ENCODE data around the gene OPCML. TPM values are rescaled to one million over a fixed set of nuclear protein-coding genes. Genes with fewer than 3 reads are reported as not detected.

The OPCML gene
- total and polyA plus RNA-seq, 2 experiments from 2014 or later = 1.2 to 4.4 TPM

DNA sequence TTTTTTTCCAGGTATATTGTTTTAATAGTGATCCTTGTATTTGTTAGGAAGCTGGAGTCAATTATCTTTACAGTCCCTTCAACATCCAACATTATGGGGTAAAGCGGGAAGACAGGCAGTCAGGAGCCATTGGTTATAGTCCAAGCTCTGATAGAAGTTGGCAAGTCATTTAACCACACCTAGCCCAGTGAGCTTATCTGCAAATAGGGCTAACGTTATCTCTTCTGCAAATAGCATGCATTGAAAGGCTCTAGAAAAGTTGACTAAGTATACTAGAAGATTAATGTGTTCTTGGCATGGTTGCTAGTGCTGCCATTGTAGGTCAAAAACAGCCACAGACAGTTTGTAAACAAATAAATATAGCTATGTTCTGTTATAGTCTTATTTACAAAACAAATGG, 520.7 kb downstream of the OPCML start:
- peaks cover 14% of the 10 kb centered on the region for H3K4me1 ChIP-seq (ENCODE audit: insufficient read depth)
- no peaks in the 10 kb centered on the region for H3K27me3 ChIP-seq (ENCODE audit: insufficient read depth)

More for the DNA sequence above, 520.7 kb downstream of the OPCML start:
- Mint-ChIP-seq H3K4me1 (peaks cover 13% of the 10 kb centered on the region), H3K36me3 (ENCODE audit: low read depth) (no peaks in the 10 kb centered on the region; the same call in 2 of the 3 replicates), H3K27ac (no peak overlapping the region), H3K27me3 (ENCODE audit: insufficient read depth, low read depth, poor library complexity) (peaks cover 2% of the 10 kb centered on the region), H3K9me3 (peaks cover 3% of the 10 kb centered on the region; the same call in 1 of the 3 replicates), H3K4me3 (no peak overlapping the region)
- ATAC-seq (no peak), DNase-seq (ENCODE audit: low spot score) (no peak)
- Histone ChIP-seq H2AFZ (no peak overlapping the region), H4K20me1 (replicated peaks; ENCODE audit: insufficient read depth) (no peaks in the 10 kb centered on the region), H3K4me3 (no peak overlapping the region), H3K79me2 (replicated peaks; ENCODE audit: insufficient read depth) (no peaks in the 10 kb centered on the region), H3K4me2 (no peak overlapping the region), H3K27ac (ENCODE audit: low read depth) (no peak overlapping the region), H3K36me3 (ENCODE audit: insufficient read depth) (no peaks in the 10 kb centered on the region), H3F3A (replicated peaks; ENCODE audit: low read depth) (no peaks in the 10 kb centered on the region), H3K9me2 (ENCODE audit: insufficient read depth) (peaks cover 5% of the 10 kb centered on the region; the same call in 1 of the 2 replicates)
- TF ChIP-seq ZNF331 (CRISPR knock-in tag; IDR thresholded peaks at IDR 0.05; ENCODE audit: low read depth) = no peak
- TF ChIP-seq, protein P1, sequence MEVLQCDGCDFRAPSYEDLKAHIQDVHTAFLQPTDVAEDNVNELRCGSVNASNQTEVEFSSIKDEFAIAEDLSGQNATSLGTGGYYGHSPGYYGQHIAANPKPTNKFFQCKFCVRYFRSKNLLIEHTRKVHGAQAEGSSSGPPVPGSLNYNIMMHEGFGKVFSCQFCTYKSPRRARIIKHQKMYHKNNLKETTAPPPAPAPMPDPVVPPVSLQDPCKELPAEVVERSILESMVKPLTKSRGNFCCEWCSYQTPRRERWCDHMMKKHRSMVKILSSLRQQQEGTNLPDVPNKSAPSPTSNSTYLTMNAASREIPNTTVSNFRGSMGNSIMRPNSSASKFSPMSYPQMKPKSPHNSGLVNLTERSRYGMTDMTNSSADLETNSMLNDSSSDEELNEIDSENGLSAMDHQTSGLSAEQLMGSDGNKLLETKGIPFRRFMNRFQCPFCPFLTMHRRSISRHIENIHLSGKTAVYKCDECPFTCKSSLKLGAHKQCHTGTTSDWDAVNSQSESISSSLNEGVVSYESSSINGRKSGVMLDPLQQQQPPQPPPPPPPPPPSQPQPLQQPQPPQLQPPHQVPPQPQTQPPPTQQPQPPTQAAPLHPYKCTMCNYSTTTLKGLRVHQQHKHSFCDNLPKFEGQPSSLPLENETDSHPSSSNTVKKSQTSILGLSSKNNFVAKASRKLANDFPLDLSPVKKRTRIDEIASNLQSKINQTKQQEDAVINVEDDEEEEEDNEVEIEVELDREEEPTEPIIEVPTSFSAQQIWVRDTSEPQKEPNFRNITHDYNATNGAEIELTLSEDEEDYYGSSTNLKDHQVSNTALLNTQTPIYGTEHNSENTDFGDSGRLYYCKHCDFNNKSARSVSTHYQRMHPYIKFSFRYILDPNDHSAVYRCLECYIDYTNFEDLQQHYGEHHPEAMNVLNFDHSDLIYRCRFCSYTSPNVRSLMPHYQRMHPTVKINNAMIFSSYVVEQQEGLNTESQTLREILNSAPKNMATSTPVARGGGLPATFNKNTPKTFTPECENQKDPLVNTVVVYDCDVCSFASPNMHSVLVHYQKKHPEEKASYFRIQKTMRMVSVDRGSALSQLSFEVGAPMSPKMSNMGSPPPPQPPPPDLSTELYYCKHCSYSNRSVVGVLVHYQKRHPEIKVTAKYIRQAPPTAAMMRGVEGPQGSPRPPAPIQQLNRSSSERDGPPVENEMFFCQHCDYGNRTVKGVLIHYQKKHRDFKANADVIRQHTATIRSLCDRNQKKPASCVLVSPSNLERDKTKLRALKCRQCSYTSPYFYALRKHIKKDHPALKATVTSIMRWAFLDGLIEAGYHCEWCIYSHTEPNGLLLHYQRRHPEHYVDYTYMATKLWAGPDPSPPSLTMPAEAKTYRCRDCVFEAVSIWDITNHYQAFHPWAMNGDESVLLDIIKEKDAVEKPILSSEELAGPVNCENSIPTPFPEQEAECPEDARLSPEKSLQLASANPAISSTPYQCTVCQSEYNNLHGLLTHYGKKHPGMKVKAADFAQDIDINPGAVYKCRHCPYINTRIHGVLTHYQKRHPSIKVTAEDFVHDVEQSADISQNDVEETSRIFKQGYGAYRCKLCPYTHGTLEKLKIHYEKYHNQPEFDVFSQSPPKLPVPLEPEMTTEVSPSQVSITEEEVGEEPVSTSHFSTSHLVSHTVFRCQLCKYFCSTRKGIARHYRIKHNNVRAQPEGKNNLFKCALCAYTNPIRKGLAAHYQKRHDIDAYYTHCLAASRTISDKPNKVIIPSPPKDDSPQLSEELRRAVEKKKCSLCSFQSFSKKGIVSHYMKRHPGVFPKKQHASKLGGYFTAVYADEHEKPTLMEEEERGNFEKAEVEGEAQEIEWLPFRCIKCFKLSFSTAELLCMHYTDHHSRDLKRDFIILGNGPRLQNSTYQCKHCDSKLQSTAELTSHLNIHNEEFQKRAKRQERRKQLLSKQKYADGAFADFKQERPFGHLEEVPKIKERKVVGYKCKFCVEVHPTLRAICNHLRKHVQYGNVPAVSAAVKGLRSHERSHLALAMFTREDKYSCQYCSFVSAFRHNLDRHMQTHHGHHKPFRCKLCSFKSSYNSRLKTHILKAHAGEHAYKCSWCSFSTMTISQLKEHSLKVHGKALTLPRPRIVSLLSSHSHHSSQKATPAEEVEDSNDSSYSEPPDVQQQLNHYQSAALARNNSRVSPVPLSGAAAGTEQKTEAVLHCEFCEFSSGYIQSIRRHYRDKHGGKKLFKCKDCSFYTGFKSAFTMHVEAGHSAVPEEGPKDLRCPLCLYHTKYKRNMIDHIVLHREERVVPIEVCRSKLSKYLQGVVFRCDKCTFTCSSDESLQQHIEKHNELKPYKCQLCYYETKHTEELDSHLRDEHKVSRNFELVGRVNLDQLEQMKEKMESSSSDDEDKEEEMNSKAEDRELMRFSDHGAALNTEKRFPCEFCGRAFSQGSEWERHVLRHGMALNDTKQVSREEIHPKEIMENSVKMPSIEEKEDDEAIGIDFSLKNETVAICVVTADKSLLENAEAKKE (CRISPR knock-in tag; IDR thresholded peaks at IDR 0.05) = no peak
- TF ChIP-seq, protein P2, sequence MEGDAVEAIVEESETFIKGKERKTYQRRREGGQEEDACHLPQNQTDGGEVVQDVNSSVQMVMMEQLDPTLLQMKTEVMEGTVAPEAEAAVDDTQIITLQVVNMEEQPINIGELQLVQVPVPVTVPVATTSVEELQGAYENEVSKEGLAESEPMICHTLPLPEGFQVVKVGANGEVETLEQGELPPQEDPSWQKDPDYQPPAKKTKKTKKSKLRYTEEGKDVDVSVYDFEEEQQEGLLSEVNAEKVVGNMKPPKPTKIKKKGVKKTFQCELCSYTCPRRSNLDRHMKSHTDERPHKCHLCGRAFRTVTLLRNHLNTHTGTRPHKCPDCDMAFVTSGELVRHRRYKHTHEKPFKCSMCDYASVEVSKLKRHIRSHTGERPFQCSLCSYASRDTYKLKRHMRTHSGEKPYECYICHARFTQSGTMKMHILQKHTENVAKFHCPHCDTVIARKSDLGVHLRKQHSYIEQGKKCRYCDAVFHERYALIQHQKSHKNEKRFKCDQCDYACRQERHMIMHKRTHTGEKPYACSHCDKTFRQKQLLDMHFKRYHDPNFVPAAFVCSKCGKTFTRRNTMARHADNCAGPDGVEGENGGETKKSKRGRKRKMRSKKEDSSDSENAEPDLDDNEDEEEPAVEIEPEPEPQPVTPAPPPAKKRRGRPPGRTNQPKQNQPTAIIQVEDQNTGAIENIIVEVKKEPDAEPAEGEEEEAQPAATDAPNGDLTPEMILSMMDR (conservative IDR thresholded peaks at IDR 0.05; ENCODE audit: low read depth in 2 of 2) = no peak
- TF ChIP-seq STAT1 (IDR thresholded peaks at IDR 0.05; ENCODE audit: unreplicated experiment) = no peak
- no peak for TF ChIP-seq CREB1 (CRISPR knock-in tag; IDR thresholded peaks at IDR 0.05; ENCODE audit: low read depth)
- no peak for TF ChIP-seq REST (IDR thresholded peaks at IDR 0.05; ENCODE audit: unreplicated experiment)
- no peak for TF ChIP-seq EZH2phosphoT487 (IDR thresholded peaks at IDR 0.05; ENCODE audit: unreplicated experiment)
- TF ChIP-seq NANOG (IDR thresholded peaks at IDR 0.05; ENCODE audit: borderline replicate concordance) = no peak
- TF ChIP-seq ZNF114 (CRISPR knock-in tag; IDR thresholded peaks at IDR 0.05) = no peak
- no peak for TF ChIP-seq JUNB (IDR thresholded peaks at IDR 0.05; ENCODE audit: unreplicated experiment)
- TF ChIP-seq, protein P3, sequence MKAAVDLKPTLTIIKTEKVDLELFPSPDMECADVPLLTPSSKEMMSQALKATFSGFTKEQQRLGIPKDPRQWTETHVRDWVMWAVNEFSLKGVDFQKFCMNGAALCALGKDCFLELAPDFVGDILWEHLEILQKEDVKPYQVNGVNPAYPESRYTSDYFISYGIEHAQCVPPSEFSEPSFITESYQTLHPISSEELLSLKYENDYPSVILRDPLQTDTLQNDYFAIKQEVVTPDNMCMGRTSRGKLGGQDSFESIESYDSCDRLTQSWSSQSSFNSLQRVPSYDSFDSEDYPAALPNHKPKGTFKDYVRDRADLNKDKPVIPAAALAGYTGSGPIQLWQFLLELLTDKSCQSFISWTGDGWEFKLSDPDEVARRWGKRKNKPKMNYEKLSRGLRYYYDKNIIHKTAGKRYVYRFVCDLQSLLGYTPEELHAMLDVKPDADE (IDR thresholded peaks at IDR 0.05) = no peak
- no peak for TF ChIP-seq EZH2 (IDR thresholded peaks at IDR 0.05; ENCODE audit: low read depth, unreplicated experiment)
- no peak for TF ChIP-seq POLR2AphosphoS5 (IDR thresholded peaks at IDR 0.05; ENCODE audit: low read depth)

All from GM23338 (cell line).